ENCODE data around the gene SLC35F1. TPM values are rescaled to one million over a fixed set of nuclear protein-coding genes. Genes with fewer than 3 reads are reported as not detected.

SLC35F1 gene
- total and polyA plus RNA-seq, 9 donors: 0.08 to 2.5 (median 0.24) TPM; not detected in 1

- Histone ChIP-seq H3K4me1 (ENCODE audit: insufficient read depth) (peaks cover 5% of the 10 kb centered on the region), H3K4me3 (no peak overlapping the region), H3K36me3 (no peaks in the 10 kb centered on the region), H3K9me3 (no peaks in the 10 kb centered on the region), H3K27me3 (no peaks in the 10 kb centered on the region), H3K27ac (no peak overlapping the region)
- WGBS, 3 donors: 85 to 93% (median 88%) methylated on average over 5 of the region's 5 CpGs
- TF ChIP-seq, protein P1, sequence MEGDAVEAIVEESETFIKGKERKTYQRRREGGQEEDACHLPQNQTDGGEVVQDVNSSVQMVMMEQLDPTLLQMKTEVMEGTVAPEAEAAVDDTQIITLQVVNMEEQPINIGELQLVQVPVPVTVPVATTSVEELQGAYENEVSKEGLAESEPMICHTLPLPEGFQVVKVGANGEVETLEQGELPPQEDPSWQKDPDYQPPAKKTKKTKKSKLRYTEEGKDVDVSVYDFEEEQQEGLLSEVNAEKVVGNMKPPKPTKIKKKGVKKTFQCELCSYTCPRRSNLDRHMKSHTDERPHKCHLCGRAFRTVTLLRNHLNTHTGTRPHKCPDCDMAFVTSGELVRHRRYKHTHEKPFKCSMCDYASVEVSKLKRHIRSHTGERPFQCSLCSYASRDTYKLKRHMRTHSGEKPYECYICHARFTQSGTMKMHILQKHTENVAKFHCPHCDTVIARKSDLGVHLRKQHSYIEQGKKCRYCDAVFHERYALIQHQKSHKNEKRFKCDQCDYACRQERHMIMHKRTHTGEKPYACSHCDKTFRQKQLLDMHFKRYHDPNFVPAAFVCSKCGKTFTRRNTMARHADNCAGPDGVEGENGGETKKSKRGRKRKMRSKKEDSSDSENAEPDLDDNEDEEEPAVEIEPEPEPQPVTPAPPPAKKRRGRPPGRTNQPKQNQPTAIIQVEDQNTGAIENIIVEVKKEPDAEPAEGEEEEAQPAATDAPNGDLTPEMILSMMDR (IDR thresholded peaks at IDR 0.05): no peak
- no peak for TF ChIP-seq EP300 (IDR thresholded peaks at IDR 0.05)
- DNase-seq: no peak
- intact Hi-C loops (cut with DNase I): no loop called here
Measured at GRCh38 chr6:118319894-118320649, 413.0 kb downstream of the SLC35F1 start.

GRCh38 chr6:118320652-118321051 is 413.6 kb downstream of the SLC35F1 start:
- Histone ChIP-seq H3K36me3 (no peaks in the 10 kb centered on the region), H3K4me1 (ENCODE audit: insufficient read depth) (peaks cover 6% of the 10 kb centered on the region), H3K4me3 (no peak overlapping the region), H3K9me3 (no peaks in the 10 kb centered on the region), H3K27ac (no peak overlapping the region), H3K27me3 (no peaks in the 10 kb centered on the region)
- 24 to 34% (median 27%) methylated on average over 2 of the region's 2 CpGs for WGBS, 3 donors
- intact Hi-C loops (cut with DNase I): no loop called here
- TF ChIP-seq, protein P1 (IDR thresholded peaks at IDR 0.05): no peak
- TF ChIP-seq POLR2A (IDR thresholded peaks at IDR 0.05) (no peak), EP300 (IDR thresholded peaks at IDR 0.05) (no peak)
- peak in 1 of 5 donors; percentile 27 for DNase-seq

GRCh38 chr6:118324116-118324515 is 417.1 kb downstream of the SLC35F1 start:
- WGBS, 3 donors: 84% methylated on average over 5 of the region's 5 CpGs
- Histone ChIP-seq H3K4me1 (ENCODE audit: insufficient read depth) (peaks cover 4% of the 10 kb centered on the region), H3K27ac (no peak overlapping the region), H3K4me3 (no peak overlapping the region), H3K36me3 (no peaks in the 10 kb centered on the region), H3K27me3 (no peaks in the 10 kb centered on the region), H3K9me3 (no peaks in the 10 kb centered on the region)
- intact Hi-C loops (cut with DNase I): no loop called here
- TF ChIP-seq EP300 (IDR thresholded peaks at IDR 0.05): no peak
- no peak for TF ChIP-seq POLR2A (IDR thresholded peaks at IDR 0.05)
- TF ChIP-seq, protein P1 (IDR thresholded peaks at IDR 0.05): no peak
- DNase-seq: no peak

- Histone ChIP-seq H3K36me3 (no peaks in the 10 kb centered on the region), H3K27ac (no peak overlapping the region), H3K27me3 (no peaks in the 10 kb centered on the region), H3K9me3 (no peaks in the 10 kb centered on the region), H3K4me1 (ENCODE audit: insufficient read depth) (peaks cover 1% of the 10 kb centered on the region), H3K4me3 (no peak overlapping the region)
- TF ChIP-seq, protein P1 (IDR thresholded peaks at IDR 0.05): no peak
- no peak for TF ChIP-seq EP300 (IDR thresholded peaks at IDR 0.05)
- TF ChIP-seq POLR2A (IDR thresholded peaks at IDR 0.05): no peak
- no peak for DNase-seq
- 66 to 72% (median 69%) methylated on average over 10 of the region's 10 CpGs for WGBS, 3 donors
- intact Hi-C loops (cut with DNase I): no loop called here
Measured at GRCh38 chr6:118325220-118325860, 418.3 kb downstream of the SLC35F1 start.
